ENCODE measurements around the gene EPHA3.

Gene EPHA3

DNA sequence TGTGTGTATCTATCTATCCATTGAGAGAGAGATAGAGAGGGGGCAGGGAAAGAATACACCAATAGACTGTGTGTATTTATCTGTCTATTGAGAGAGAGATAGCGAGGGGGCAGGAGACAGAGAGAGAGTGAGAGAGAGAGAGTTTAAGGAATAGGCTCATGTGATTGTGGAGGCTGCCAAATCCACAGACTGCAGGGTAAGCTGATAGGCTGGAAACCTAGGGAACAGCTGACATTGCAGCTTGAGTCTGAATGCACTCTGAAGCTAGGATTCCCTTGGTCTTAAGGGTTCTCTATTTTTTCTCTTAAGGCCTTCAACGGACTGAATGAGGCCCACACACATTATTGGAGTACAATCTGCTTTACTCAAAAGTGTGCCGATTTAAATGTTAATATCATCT is 255.8 kb downstream of the EPHA3 start:
- DNase-seq (ENCODE audit: low spot score): no peak

GRCh38 chr3:89364314-89364713 is 256.9 kb downstream of the EPHA3 start:
- DNase-seq (ENCODE audit: low spot score): no peak

GRCh38 chr3:89367166-89367565 is 259.7 kb downstream of the EPHA3 start:
- no peak for DNase-seq (ENCODE audit: low spot score)

GRCh38 chr3:89368846-89369245 is 261.4 kb downstream of the EPHA3 start:
- DNase-seq (ENCODE audit: low spot score): no peak

DNA sequence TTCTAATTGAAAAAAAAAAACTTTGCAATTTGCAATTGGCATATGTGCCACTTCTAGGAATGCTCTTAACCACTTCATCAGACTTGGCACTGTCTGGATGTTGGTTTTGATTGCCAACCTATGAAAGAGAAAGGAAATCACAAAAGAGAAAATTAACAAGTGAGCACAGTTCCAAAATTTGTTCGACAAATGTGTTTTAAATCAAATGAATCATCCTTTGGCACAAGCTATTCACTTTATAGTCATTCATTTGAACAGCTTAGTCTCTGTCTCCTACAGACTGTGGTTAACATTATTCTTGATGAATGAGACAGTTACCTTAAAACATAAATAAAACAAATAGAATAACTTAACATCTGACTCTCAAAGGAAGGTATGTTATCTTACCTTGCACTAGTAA is 265.0 kb downstream of the EPHA3 start:
- DNase-seq (ENCODE audit: low spot score): no peak

DNA sequence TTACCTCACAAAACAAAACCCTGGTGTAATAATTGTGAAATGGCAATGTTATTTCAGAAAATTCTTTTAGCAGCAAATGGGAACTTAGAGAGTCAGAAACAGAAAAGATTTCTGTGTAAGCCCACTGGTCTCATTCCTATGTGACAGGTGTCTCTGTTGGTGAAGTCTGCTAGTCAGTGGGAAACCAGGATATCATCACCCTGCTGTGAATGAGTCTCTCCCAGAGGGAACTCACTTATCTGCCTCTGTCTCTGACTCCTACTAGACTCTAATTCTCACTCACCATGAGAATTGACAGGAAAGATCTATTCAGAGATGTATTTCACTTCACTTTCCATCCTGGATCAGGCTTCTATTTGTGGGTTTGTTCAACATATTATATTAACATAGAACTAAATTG is 266.0 kb downstream of the EPHA3 start:
- DNase-seq (ENCODE audit: low spot score): no peak

- no peak for DNase-seq (ENCODE audit: low spot score)
Measured at GRCh38 chr3:89375451-89375850, 268.0 kb downstream of the EPHA3 start.

DNA sequence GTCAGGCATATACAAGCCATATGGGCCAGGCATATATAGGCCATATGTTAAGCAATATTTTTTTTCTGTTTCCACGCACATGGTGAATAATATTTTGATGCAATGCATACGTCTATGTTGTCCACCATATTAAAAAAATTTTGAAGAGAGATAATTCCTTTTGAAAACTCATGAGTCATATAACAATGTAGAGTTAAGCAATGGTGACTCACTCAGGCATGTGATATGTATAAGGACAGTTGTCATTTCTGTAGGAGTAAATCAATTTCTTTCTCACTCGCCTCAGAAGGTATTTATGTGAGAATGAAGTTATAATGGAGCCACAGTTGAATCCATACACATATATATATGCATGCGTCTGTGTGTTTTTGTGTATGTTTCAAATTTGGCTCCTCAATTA is 272.6 kb downstream of the EPHA3 start:
- DNase-seq (ENCODE audit: low spot score): no peak

- DNase-seq (ENCODE audit: low spot score): no peak
Measured at GRCh38 chr3:89392991-89393390, 285.6 kb downstream of the EPHA3 start.

DNA sequence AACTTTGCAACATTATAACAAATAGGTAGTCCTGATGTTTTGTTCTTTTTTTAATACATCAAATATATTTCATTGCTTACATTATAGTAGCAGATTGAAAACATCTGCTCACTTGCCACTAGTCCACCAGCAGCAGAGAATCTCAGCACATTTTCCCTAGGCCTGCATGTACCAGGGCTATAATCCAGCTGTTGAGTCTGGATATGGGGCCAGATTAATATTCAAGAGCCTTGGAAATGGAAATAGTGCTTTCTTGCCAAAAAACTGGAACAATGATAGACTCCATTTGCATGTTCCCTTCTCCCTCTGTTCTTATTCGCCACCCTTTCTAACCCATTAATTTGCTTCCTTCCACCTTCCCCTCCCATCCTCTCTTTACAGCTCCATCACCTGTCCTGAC is 288.0 kb downstream of the EPHA3 start:
- DNase-seq (ENCODE audit: low spot score): no peak

DNA sequence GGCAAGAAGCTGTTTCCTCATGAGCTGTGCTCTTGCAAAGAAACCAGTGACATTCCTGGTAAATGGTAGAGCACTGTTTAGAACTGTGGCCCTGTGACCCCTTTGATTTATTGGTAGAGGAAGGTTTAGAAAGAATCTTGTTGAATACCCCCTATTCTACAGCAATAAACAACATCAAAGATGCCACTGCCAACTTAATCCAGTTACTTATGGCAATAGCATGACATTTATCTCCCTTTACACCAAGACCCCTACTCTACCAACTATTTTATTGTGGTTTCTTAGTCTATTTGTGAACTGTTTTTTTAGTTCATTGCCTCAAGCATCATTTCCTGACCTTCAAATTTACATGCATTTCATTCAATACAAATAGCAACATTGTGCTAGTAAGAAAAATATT is 288.6 kb downstream of the EPHA3 start:
- no peak for DNase-seq (ENCODE audit: low spot score)

GRCh38 chr3:89402051-89402450 is 294.6 kb downstream of the EPHA3 start:
- no peak for DNase-seq (ENCODE audit: low spot score)

GRCh38 chr3:89405176-89405575 is 297.8 kb downstream of the EPHA3 start:
- no peak for DNase-seq (ENCODE audit: low spot score)

GRCh38 chr3:89405593-89405992 is 298.2 kb downstream of the EPHA3 start:
- DNase-seq (ENCODE audit: low spot score): no peak

GRCh38 chr3:89411201-89411600 is 303.8 kb downstream of the EPHA3 start:
- no peak for DNase-seq (ENCODE audit: low spot score)

GRCh38 chr3:89414270-89414669 is 306.8 kb downstream of the EPHA3 start:
- no peak for DNase-seq (ENCODE audit: low spot score)

DNA sequence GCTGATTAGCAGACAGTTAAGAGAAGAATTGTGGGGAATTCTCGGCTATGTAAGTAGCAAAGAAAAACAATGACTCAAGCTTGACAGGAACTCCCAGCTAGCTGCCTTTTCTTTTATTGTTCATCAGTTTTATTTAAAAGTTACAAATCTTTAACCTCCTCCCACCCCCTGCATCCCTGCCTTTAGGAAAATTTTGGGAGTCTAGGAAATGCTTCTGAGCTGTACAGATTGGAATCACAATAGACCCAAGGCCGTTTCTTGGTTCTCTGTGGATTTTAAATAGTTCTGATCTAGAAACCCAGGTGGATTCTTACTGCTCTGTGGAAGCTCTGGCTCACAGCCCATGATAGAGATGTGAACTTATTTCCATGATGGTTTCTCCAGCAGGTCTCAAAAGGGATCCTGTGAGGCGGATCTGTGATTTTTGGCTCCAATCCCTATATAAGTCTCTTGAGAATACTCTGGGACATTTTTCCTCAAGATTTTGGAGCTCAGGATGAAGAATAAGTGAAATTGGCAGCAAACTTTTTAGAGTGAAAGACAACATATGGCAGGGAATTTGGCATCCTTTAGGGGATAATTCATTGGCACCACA is 312.3 kb downstream of the EPHA3 start:
- DNase-seq (ENCODE audit: low spot score): no peak

GRCh38 chr3:89426060-89426459 is 318.6 kb downstream of the EPHA3 start:
- no peak for DNase-seq (ENCODE audit: low spot score)

DNA sequence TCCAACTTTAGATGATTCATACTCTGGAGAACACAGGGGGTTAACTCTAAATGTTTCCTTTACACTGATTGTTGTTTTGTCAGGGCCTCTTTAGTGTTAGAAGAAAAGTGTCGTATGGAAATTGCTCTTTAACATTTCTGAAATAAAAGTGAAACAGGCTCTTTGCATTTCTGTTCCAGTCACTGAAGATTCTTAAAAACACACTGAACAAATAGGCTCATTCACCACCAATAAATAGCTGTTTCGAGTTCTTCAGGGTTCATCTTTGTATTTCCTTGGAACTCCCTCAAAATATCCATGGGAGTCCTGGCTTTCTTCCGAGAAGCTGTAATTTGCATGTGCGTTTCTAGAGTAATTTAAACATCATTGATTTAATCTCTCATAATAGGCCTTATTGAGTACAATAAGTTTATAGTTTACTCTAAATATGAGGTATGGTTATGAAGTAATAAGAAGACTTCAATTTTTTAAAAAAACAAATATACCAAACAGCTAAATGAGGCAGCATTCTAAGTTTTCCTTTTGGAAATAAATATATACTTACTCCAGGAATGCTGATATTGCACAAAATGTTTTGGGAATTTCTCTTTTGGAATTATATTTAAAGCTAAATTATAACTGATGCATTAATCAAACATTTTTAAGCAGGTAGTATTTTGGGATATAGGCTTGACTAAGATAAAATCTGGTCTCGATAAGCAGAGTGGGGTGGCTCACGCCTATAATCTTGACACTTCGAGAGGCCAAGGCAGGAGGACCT is 327.4 kb downstream of the EPHA3 start:
- no peak for DNase-seq (ENCODE audit: low spot score)

DNA sequence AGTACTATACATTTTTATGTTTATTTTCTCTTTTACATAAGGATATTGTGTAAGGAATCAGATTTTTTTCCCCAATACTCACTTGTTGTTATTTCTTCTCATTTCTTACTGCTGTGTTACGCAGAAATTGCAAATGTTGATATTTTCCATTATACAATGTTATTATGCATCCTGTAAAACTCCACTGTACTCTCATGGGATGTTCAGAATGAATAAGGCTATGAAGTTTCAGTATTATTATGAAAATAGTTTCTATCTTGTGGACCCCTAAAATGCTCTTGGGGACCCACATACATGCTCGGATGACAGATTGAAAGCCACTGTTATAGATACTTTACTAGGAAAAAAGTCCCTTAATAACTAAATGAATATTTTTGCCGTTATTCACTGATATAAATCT is 329.4 kb downstream of the EPHA3 start:
- no peak for DNase-seq (ENCODE audit: low spot score)

DNA sequence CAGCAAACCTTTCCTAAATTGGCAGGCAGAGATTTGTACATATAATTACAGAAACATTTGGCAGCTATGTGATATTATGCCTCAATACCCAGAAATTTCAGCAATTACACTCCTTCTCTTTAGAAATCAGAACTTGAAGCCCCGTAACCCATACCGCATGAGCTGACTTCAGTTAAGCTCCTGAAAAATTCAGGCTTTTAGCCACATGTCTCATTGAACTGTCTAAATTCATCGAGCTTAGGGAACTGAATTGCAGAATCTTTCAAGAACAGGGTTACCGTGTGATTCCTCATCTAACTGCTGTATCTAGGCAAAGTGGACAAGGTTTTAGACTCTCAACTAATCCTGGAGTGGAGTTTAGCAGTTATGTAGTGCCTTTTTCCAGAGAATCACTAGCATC is 333.0 kb downstream of the EPHA3 start:
- no peak for DNase-seq (ENCODE audit: low spot score)

GRCh38 chr3:89441141-89441540 is 333.7 kb downstream of the EPHA3 start:
- DNase-seq (ENCODE audit: low spot score): no peak

- DNase-seq (ENCODE audit: low spot score): no peak
Measured at GRCh38 chr3:89446593-89446992, 339.2 kb downstream of the EPHA3 start.

- DNase-seq (ENCODE audit: low spot score): no peak
Measured at GRCh38 chr3:89447243-89447642, 339.8 kb downstream of the EPHA3 start.

Measured in HuH-7 (cell line).